IPS DF 6.9 (cell line): Measurements from ENCODE around the gene PAQR7.
A peak's percentile ranks its signal among the peaks of the same experiment; 100 is the strongest.

Experiments
- DNase-seq: peaks from one replicate; pipeline ENCODE4 v3.0.0-alpha.2; 2013; ENCODE audit warnings: low read depth, low spot score
- H3K27ac ChIP-seq: one replicate; pipeline ENCODE4 v1.5.1; 2013; ENCODE audit warnings: low read length, control low read depth
- H3K27me3 ChIP-seq: 2 replicates; pipeline ENCODE4 v1.6.1; 2013; ENCODE audit warnings: mild to moderate bottlenecking, low read length; ENCODE audit not compliant: control insufficient read depth, insufficient read depth
- H3K36me3 ChIP-seq: 2 replicates; pipeline ENCODE4 v1.6.1; 2013; ENCODE audit warnings: low read length; ENCODE audit not compliant: control insufficient read depth, insufficient read depth
- H3K4me1 ChIP-seq: 2 replicates; pipeline ENCODE4 v1.6.1; 2013; ENCODE audit warnings: low read length; ENCODE audit not compliant: control insufficient read depth, insufficient read depth
- H3K4me3 ChIP-seq: 2 replicates; pipeline ENCODE4 v1.5.1; 2013; ENCODE audit warnings: mild to moderate bottlenecking, low read length
- H3K9me3 ChIP-seq: 2 replicates; pipeline ENCODE4 v1.6.1; 2013; ENCODE audit warnings: low read length, inconsistent platforms; ENCODE audit not compliant: control insufficient read depth, insufficient read depth
- WGBS: extraction: QIAGEN DNeasy Blood & Tissue Kit; methylation state at CpG from one replicate; pipeline ENCODE4 v1.1.7; 2013; ENCODE audit warnings: mixed read lengths, missing lambda C conversion rate; ENCODE audit not compliant: insufficient read length, insufficient coverage; 5-methylcytosine and 5-hydroxymethylcytosine counted together

PAQR7 gene

GRCh38 chr1:25889470-25889869, 14.0 kb upstream of the PAQR7 start:
- no CpG with 5 or more reads among the region's 3 CpGs for WGBS
- Histone ChIP-seq H3K9me3 (no peaks in the 10 kb centered on the region), H3K27me3 (no peaks in the 10 kb centered on the region), H3K27ac (no peak overlapping the region), H3K36me3 (no peaks in the 10 kb centered on the region; the same call in 1 of the 2 replicates), H3K4me3 (no peak overlapping the region), H3K4me1 (peaks cover 10% of the 10 kb centered on the region)
- no peak for DNase-seq

- Histone ChIP-seq H3K4me3 (no peak overlapping the region), H3K27me3 (no peaks in the 10 kb centered on the region), H3K36me3 (no peaks in the 10 kb centered on the region; the same call in 1 of the 2 replicates), H3K27ac (no peak overlapping the region), H3K9me3 (no peaks in the 10 kb centered on the region), H3K4me1 (peaks cover 10% of the 10 kb centered on the region)
- no peak for DNase-seq
- no CpG with 5 or more reads among the region's 7 CpGs for WGBS
Measured at GRCh38 chr1:25888426-25888987, 13.0 kb upstream of the PAQR7 start.

GRCh38 chr1:25885602-25886001, 10.1 kb upstream of the PAQR7 start:
- Histone ChIP-seq H3K4me3 (no peak overlapping the region), H3K27ac (no peak overlapping the region), H3K27me3 (no peaks in the 10 kb centered on the region), H3K36me3 (no peaks in the 10 kb centered on the region; the same call in 1 of the 2 replicates), H3K4me1 (0 out of 2 replicates have a peak, but pooled peaks cover 2% of the 10 kb centered on the region), H3K9me3 (no peaks in the 10 kb centered on the region)
- no peak for DNase-seq
- WGBS, result no CpG with 5 or more reads among the region's 1 CpG

- H3K36me3 ChIP-seq, result no peaks in the 10 kb centered on the region
- H3K9me3 ChIP-seq, result no peaks in the 10 kb centered on the region
- no peak overlapping the region for H3K4me3 ChIP-seq
- DNase-seq, result no peak
- no peaks in the 10 kb centered on the region for H3K4me1 ChIP-seq
- no CpG with 5 or more reads among the region's 11 CpGs for WGBS
- no peak overlapping the region for H3K27ac ChIP-seq
- H3K27me3 ChIP-seq, result no peaks in the 10 kb centered on the region
Measured at GRCh38 chr1:25881266-25881665, 5.8 kb upstream of the PAQR7 start.

- no peaks in the 10 kb centered on the region for H3K9me3 ChIP-seq
- H3K27ac ChIP-seq, result no peak overlapping the region
- DNase-seq, result no peak
- H3K4me3 ChIP-seq, result no peak overlapping the region
- no peaks in the 10 kb centered on the region for H3K36me3 ChIP-seq
- no peaks in the 10 kb centered on the region for H3K27me3 ChIP-seq
- no peaks in the 10 kb centered on the region for H3K4me1 ChIP-seq
- WGBS, result no CpG with 5 or more reads among the region's 5 CpGs
Measured at GRCh38 chr1:25880518-25880917, 5.0 kb upstream of the PAQR7 start.

- no peaks in the 10 kb centered on the region for H3K27me3 ChIP-seq
- WGBS, result no CpG with 5 or more reads among the region's 2 CpGs
- H3K9me3 ChIP-seq, result no peaks in the 10 kb centered on the region
- no peaks in the 10 kb centered on the region for H3K4me1 ChIP-seq
- no peak for DNase-seq
- no peak overlapping the region for H3K27ac ChIP-seq
- no peaks in the 10 kb centered on the region for H3K36me3 ChIP-seq
- H3K4me3 ChIP-seq, result no peak overlapping the region
Measured at GRCh38 chr1:25879675-25880074, 4.2 kb upstream of the PAQR7 start.

GRCh38 chr1:25878690-25879089, 3.2 kb upstream of the PAQR7 start:
- H3K27ac ChIP-seq, result no peak overlapping the region
- WGBS, result no CpG with 5 or more reads among the region's 5 CpGs
- no peaks in the 10 kb centered on the region for H3K4me1 ChIP-seq
- DNase-seq, result no peak
- no peaks in the 10 kb centered on the region for H3K36me3 ChIP-seq
- no peaks in the 10 kb centered on the region for H3K27me3 ChIP-seq
- no peak overlapping the region for H3K4me3 ChIP-seq
- no peaks in the 10 kb centered on the region for H3K9me3 ChIP-seq

- no peaks in the 10 kb centered on the region for H3K4me1 ChIP-seq
- H3K9me3 ChIP-seq, result no peaks in the 10 kb centered on the region
Measured at GRCh38 chr1:25877155-25877554, 1.6 kb upstream of the PAQR7 start.

GRCh38 chr1:25876693-25877077, 1.2 kb upstream of the PAQR7 start:
- H3K27me3 ChIP-seq, result no peaks in the 10 kb centered on the region
- no CpG with 5 or more reads among the region's 2 CpGs for WGBS
- H3K27ac ChIP-seq, result no peak overlapping the region
- H3K36me3 ChIP-seq, result no peaks in the 10 kb centered on the region
- no peak overlapping the region for H3K4me3 ChIP-seq
- H3K4me1 ChIP-seq, result no peaks in the 10 kb centered on the region
- H3K9me3 ChIP-seq, result no peaks in the 10 kb centered on the region
- DNase-seq, result no peak

More at GRCh38 chr1:25877155-25877554, 1.6 kb upstream of the PAQR7 start:
- WGBS, result no CpG with 5 or more reads among the region's 2 CpGs
- Histone ChIP-seq H3K27ac (no peak overlapping the region), H3K36me3 (no peaks in the 10 kb centered on the region), H3K27me3 (no peaks in the 10 kb centered on the region), H3K4me3 (no peak overlapping the region)
- no peak for DNase-seq

- no CpG with 5 or more reads among the region's 32 CpGs for WGBS
- Histone ChIP-seq H3K27me3 (no peaks in the 10 kb centered on the region), H3K27ac (no peak overlapping the region), H3K4me1 (no peaks in the 10 kb centered on the region), H3K9me3 (no peaks in the 10 kb centered on the region), H3K4me3 (peak overlapping the region; percentile 60; the same call in 1 of the 2 replicates), H3K36me3 (no peaks in the 10 kb centered on the region)
- DNase-seq, result no peak
Measured at GRCh38 chr1:25875856-25876692, 566 bp upstream of the PAQR7 start.
